GM18870 (cell line): ENCODE measurements around the gene IL1A.

Experiments used
- ATAC-seq: cut with Tn5 transposase; IDR thresholded peaks from one replicate; pipeline ENCODE4 v1.9.1; 2021; ENCODE audit warnings: moderate library complexity; ENCODE audit not compliant: unreplicated experiment

Gene IL1A

DNA sequence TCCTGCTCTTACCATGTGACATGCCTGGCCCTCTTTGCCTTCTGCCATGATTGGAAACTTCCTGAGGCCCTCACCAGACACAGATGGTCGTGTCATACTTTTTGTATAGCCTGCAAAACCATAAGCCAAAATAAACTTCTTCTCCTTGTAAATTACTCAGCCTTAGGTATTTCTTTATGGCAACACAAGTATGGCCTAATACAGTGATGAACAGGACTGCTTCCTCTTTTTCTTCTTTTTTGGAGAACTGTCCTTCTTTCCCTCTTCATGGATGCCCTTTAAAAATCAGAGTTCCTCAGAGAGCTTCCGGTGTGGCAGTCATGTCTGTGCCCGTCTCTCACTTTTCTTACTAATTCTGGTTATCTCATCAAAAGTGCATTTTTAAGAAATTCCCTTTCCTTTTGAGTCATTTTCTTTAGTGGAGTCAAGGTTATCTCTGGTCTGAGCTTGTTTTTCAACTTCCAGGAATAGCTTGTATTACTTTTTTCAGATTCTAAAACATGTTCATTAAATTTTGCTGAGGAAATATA is 9.2 kb upstream of the IL1A start:
- no peak for ATAC-seq

DNA sequence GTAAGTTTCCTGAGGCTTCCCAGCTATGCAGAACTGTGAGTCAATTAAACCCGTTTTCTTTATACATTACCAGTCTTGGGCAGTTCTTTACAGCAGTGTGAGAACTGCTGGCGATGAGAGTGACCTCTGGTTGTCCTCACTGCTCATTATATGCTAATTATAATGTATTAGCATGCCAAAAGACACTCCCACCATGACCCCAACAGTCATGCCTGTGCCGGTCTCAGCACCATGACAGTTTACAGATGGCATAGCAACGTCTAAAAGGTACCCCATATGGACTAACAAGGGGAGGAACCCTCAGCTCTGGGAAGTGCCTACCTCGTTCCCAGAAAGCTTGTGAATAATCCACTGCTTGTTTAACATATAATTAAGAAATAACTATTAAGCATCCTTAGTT is 8.1 kb upstream of the IL1A start:
- ATAC-seq: no peak

DNA sequence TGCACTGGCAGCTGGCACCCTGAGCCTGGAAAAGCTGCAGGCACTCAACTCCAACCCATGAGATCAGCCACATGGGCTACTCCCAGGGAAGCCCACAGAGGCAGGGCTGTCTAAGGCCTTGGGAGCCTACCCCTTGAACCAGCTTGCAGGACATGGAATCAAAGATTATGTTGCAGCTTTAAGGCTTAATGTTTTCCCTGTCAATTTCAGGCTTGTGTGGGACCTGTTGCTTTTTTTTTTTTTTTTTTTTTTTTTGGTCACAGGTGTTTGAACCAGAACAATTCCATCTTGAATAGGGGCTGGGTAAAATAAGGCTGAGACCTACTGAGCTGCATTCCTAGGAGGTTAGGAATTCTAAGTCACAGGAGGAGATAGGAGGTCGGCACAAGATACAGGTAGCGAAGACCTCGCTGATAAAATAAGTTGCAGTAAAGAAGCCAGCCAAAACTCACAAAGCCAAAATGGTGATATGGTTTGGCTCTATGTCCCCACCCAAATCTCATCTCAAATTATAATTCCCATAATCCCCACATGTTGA is 7.5 kb upstream of the IL1A start:
- ATAC-seq: no peak

DNA sequence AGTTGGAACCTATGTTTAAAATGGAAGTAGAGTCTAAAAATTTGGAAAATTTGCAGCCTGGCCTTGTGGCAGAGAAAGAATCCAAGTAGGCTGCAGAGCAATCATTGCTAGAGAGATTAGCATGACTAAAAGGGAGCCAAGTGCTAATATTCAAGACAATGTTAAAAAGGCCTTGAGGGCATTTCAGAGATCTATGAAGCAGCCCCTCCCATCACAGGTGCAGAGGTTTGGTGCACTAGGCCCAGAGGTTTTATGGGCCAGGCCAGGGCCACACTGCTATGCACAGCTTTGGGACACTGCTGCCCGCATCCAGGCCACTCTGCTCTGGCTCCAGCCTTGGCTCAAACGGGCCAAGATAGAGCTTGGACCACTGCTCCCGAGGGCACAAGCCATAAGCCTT is 6.7 kb upstream of the IL1A start:
- ATAC-seq: no peak

DNA sequence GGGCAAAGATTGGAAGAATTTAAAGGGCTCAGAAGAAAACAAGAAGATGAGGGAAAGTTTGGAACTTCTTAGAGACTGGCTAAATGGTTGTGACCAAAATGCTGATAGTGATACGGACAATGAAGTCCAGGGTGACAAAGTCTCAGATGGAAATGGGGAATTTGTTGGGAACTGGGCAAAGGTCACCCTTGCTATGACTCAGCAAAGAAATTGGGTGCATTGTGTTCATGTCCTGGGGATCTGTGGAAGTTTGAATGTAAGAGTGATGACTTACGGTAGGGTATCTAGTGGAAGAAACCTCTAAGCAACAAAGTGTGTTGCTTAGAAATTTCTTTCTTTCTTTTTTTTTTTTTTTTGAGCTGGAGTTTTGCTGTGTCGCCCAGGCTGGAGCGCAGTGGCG is 6.0 kb upstream of the IL1A start:
- ATAC-seq: no peak

DNA sequence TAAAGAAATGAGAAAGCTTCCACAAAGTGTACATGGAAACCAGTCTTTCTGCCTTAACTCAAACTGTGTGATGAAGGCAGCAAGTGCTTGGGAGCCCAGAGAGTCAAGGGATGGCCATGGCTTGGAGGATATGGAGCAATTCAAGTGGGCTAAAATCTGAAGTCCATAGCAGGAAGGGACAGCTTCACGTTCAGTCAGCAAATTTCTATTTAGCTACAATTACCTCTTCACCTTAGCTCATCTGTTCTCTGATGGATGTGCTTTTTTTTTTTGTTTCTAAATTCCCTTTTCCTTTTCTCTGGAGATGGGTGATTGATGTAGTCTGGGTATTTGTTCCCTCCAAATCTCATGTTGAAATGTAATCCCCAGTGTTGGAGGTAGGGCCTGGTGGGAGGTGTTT is 4.9 kb upstream of the IL1A start:
- no peak for ATAC-seq

DNA sequence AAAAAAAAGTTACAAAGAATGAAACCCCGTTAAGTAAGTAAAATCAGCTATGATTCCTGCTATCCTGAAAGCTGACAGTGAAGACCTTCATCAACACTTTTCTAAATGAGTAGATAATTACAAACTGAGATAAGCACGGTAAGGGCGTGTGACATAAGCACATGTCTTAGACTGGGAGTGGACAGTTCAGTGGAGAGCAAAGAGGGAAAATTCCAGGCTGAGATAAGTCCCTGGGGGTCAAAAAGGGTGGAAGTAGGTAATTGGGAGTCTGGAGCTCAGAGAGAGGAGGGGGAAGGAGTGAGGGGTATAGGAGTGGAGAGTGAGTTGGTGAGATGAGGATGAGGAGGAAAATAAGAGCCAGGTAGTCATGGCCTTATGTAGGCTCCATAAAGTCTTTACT is 4.4 kb upstream of the IL1A start:
- ATAC-seq: no peak

DNA sequence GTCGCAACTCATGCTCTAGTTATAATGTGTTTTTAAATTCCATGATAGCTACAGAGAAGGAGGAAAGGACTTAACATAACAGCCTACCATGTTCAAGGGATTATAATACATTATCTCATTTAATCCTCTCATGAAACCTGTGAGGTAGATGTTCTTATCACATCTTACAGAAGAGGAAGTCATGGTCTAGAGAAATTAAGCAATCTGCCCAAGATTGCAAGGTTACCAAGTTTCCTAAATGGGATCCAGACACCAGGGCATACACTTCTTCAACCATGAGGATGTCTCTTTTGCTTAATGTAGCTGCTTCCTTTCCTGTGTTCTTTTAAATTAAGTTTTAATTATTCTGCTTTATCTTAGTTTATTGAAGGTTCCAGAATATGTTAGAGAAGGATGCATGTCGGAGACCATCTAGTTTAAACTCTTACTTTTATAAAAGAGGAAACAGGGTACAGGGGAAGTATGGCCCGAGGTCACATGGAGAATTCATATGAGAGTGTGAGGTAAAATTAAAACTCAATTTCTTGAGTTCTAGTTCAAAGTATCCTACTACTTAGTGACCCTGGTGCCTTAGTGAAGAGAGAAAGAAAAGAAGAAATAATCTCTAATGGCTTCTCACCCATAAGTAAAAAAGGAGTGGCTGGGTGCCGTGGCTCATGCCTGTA is 3.6 kb upstream of the IL1A start:
- ATAC-seq: no peak

DNA sequence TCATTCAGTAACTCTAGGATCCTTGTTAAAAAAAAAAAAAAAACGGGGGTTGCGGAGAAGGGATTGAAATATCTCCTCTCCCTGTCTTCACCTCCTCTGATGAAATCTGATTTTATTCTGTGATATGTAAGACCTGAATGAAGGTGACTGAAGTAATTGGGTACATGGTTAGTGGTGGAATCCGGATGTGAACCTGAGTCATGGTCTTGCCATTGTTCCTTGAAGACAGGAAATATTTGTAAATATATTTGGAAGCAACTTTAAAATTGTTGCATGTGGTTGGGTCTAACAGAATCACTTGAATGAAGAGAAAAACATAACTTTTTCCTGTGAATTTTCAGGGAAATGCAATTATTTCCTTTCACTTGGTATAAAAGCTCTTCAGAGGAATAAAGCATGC is 3.0 kb upstream of the IL1A start:
- no peak for ATAC-seq

DNA sequence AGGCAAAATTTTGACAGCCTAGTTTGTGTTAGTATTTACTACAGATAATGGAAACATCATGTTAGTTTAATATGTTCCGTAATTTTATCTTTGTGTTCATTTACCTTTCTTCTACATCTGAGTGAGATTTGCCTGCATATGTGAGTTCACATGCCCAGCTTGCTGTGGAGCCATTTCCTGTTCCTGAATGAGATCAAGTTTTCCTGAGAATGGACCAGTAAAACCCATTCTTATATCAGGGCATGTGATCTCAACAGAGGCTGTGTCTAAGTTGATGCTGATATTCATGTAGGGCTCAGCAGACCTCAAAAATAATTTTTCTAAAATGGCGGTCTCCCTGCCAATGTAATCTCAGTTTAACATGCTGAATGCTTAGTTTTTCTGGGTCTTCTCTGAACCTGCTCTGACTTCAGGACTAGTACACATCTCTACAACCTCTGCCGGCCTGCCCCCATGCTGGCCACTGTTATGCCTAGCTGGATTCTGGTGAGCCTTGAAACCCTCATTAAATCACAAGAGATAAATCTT is 1.0 kb downstream of the IL1A start:
- ATAC-seq: no peak

DNA sequence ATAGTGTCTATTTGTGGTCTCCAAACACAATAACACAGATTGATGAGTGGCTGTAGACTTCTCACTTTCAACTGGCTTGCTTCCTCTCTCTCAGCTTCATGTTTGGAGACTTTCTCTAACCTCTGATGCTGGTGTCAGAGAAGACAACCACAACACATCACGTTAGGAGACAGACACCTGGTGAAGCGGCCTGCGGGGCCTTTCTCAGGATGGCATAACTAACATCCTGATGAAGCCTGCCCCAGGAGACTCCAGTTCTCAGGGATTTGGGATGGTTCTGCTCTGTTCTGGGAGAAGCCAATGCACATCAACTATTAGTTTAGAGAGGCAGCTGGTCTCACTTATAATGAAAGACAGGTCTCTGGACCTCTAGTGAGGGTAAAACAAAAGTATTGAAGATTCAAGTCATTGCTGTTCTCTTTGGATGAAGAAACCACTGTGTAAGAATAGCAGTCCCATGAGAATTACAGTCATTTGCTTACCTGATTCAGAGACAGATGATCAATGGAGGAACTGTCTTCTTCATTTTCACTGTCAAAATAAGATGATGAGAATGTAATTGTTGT is 2.0 kb downstream of the IL1A start:
- peak; percentile 68 for ATAC-seq

DNA sequence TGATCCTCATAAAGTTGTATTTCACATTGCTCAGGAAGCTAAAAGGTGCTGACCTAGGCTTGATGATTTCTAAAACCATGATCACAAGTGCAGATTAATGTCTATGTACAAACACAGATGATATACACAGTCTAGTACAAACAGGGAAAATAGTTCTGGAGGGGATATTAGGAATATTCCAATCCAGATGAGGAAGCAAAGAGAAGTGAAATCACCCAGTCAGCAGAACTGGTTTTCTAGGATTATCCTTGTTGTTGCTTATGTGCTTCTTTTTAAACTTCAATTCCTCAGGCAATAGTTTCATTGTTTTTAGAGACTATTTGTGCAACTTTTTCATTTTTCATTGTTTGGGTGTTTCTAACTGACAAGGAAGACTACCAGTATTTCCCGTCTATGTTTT is 4.7 kb downstream of the IL1A start:
- no peak for ATAC-seq

DNA sequence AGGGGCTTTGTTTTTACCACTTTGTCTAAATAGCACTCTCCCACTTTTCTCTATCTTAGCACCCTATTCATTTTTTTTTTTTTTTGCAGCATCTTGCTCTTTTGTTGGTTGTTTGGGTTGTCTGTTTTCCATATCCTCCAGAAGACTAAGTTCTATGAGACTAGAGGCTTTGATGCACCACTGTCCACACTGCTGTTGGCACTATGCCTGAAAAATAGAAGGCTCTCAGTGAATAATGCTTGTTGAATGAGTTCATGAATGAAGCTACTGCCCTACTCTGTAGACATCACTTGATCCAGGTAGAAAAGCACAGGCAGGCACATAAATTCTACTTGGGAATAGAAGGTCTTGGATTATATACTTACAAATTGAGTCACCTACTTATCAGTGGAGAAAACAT is 7.3 kb downstream of the IL1A start:
- no peak for ATAC-seq

DNA sequence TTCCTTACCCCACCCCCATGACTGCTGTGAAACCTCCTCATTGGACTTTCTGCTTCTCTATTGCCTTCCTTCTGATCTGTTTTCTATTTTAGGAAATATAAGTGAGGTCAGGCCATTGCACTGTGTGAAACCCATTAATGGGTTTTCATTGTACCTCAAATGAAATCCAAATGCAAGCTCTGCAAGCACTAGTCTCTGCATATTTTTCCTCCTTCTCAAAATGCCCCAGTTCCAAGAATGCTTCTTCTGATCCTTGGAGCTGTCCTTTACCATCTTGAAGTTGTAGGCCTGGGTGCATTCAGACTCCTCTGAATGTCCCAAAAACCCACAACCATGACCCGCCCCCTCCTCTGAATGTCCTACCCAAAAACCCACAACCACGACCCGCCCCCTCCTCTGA is 8.2 kb downstream of the IL1A start:
- no peak for ATAC-seq

DNA sequence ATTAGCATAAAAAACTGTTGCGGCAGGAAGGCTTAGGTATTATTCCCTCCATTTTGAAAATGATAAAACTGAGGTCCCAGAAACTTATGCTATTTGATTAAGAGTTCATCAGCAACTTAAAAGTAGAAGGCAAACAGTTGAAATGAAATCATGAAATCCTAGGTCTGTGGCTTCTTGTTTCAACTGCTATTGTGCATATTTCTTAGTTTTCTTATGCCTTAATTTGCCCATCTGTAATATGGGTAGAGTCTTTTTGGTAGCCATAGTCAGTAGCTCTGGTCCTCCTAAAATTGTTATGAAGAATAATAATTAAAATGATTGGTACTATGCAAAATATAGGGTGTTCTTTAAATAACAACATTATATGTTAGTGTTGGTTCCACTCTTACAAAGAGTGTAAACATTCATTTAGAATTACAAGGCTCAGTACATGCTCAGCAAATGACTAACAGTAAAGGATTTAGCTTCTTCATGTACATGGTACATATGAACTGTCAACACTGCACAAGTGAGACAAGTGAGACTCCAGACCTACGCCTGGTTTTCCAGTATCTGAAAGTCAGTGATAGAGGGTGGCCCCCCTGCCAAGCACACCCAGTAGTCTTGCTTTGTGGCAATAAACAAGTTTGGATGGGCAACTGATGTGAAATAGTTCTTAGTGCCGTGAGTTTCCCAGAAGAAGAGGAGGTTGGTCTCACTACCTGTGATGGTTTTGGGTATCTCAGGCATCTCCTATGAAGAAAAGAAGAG is 9.6 kb downstream of the IL1A start:
- ATAC-seq: no peak

DNA sequence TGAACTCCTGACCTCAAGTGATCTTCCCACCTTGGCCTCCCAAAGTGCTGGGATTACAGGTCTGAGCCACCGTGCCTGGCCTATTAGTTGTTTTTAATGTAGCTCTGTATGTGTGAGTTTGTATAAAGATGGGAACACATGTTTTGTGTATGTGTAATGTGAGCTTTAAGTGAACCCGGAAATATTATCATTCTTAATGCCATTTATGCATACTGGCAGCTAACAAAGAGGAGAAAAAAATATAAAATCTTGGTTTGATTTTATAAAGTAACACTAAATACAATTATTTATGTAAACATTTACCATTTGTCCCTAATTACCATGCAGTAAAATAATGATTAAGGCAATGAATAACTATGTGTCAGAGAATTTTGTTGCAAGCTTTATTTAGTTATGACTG is 10.7 kb downstream of the IL1A start:
- no peak for ATAC-seq

DNA sequence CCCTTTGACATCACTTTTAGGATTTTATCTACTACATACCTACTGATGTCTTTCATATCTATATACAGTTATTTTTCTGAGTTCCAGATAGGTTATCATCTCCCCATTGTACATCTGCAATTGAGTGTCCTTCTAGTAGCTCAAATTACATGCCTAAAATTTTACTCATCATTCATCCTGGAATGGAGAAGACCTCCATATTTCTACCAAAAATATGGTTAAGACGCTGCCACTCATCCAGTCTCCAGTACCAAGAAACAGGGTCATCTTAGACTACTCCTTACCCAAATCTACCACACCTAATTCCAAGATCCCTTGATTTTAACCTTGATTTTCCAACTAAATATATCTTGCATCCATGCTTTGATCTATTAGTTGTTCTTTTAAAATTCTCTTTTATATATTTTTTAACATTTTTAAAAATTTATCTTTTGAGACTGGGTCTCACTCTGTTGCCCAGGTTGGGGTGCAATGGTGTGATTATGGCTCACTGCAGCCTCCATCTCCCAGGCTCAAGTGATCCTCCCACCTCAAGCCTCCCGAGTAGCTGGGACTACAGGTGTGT is 11.3 kb downstream of the IL1A start:
- ATAC-seq: no peak

DNA sequence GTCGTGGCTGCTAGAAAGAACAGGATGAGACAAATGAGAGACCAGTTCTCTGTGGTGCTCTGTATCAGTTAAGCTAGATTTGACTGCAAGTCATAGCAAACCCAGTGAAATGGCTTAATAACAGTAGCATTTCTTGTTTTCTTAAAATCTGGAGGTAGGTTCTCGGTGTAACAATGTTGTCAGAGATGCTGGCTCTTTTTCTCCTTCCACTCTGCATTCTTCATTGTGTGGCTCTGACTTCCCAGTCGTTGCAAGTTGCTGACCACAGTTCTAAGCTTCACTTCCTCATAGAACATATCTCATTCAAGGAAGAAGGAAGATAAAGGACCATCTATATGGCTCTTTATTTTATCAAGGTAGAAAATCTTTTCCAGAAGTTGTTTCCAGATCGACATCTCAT is 12.0 kb downstream of the IL1A start:
- no peak for ATAC-seq

DNA sequence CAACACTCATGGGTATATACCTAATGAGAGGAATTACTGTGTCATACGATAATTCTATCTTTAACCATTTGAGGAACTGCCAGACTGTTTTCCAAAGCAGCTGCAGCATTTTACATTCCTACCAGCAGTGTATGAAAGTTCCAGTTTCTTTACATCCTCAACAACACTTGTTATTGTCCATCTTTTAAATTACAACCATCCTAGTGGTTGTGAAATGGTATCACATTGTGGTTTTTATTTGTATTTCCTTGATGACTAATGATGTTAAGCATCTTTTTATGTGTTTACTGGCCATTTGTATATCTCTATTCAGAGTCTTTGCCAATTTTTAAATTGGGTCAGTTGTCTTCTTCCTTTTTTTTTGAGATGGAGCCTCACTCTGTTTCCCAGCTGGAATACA is 15.9 kb downstream of the IL1A start:
- ATAC-seq: no peak

DNA sequence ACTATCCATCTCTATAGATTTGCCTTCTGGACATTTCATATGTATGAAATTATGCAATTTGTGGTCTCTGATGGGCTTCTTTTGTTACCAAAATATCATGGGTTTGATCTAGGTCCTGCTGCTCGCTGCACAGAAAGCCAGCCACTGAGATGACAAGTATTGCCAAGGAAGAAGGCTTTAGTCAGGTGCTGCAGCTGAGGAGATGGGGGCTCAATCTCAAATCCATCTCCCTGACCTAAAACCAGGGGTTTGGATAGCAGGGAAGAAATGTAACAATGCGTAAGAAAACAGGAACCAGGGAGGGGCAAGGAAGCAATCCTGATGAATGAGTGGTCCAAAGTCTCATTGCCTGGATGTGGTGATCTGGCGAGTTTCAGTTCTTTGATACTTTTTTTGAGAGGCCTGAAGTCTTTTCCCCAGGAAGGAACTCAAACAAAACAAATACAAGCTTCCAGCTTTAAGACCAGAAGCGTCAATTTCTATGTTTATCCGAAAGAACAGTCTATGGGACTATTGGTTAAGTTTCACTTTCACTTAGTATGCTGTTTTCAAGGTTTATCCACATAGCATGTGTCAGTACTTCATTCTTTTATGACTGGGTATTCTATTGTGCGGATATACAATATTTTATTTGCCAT is 16.5 kb downstream of the IL1A start:
- ATAC-seq: no peak

DNA sequence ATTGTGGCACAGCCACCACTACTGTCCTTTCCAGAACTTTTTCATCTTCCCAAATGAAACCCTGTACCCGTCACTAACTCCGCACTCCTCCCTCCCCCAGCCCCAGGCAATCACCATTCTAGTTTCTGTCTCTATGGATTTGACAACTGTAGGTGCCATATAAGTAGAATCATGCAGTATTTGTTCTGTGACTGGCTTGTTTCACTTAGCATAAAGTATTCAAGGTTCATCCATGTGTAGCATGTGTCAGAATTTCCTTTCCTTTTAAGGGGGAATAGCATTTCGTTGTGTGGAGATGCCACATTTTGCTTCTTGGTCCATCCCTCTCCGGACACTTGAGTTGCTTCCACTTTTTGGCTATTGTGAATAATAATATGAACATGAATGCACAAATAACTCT is 19.0 kb downstream of the IL1A start:
- no peak for ATAC-seq
